Choroid plexus epithelial cell (primary cell): ENCODE measurements around the gene ITSN1.
A peak's percentile ranks its signal among the peaks of the same experiment; 100 is the strongest.

ENCODE experiments used
- DNase-seq: peaks from one replicate; pipeline ENCODE4 v3.0.0-alpha.2; 2010; ENCODE audit warnings: low read depth
- H3K4me3 ChIP-seq: 2 replicates; pipeline ENCODE4 v1.5.1; 2011; ENCODE audit warnings: low read depth, mild to moderate bottlenecking, control low read depth, low read length, moderate library complexity
- TF ChIP-seq, protein P1 (sequence below): conservative IDR thresholded peaks from 2 replicates; pipeline ENCODE4 v1.5.1; 2011; ENCODE audit warnings: low read depth, mild to moderate bottlenecking, control low read depth, inconsistent platforms, low read length, moderate library complexity

ITSN1 gene

DNA sequence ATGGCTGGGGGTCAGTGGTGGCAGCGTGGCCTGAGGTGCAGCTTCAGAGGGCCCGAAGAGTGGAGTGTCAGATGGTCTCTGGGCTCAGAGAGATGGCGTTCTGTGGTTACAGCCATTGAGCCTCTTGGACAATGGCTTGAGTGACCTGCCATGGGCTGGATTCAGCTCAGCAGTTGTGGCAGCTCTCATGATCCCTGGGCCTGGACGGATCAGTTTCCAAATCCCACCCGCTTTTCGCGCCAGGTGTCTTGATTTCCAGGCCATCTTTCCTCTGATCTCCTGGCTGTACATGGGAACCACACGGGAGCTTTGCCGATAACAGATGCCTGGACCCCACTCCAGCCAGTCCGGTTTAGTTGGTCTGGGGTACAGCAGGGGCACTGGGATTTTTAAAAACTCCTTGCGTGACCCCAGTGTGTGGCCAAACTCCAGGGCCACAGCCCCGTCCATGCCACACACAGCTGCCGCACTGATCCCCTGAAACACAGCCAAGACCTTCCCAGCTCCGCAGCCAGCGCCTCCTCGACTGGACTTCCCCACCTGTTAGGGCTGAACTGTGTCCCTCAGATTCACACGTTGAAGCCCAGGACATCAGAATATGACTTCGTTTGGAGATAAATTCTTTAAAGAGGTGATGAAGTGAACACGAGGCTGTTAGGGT lies 205.4 kb downstream of the ITSN1 start:
- no peak overlapping the region for H3K4me3 ChIP-seq
- TF ChIP-seq, protein P1, sequence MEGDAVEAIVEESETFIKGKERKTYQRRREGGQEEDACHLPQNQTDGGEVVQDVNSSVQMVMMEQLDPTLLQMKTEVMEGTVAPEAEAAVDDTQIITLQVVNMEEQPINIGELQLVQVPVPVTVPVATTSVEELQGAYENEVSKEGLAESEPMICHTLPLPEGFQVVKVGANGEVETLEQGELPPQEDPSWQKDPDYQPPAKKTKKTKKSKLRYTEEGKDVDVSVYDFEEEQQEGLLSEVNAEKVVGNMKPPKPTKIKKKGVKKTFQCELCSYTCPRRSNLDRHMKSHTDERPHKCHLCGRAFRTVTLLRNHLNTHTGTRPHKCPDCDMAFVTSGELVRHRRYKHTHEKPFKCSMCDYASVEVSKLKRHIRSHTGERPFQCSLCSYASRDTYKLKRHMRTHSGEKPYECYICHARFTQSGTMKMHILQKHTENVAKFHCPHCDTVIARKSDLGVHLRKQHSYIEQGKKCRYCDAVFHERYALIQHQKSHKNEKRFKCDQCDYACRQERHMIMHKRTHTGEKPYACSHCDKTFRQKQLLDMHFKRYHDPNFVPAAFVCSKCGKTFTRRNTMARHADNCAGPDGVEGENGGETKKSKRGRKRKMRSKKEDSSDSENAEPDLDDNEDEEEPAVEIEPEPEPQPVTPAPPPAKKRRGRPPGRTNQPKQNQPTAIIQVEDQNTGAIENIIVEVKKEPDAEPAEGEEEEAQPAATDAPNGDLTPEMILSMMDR = no peak
- DNase-seq = no peak

DNA sequence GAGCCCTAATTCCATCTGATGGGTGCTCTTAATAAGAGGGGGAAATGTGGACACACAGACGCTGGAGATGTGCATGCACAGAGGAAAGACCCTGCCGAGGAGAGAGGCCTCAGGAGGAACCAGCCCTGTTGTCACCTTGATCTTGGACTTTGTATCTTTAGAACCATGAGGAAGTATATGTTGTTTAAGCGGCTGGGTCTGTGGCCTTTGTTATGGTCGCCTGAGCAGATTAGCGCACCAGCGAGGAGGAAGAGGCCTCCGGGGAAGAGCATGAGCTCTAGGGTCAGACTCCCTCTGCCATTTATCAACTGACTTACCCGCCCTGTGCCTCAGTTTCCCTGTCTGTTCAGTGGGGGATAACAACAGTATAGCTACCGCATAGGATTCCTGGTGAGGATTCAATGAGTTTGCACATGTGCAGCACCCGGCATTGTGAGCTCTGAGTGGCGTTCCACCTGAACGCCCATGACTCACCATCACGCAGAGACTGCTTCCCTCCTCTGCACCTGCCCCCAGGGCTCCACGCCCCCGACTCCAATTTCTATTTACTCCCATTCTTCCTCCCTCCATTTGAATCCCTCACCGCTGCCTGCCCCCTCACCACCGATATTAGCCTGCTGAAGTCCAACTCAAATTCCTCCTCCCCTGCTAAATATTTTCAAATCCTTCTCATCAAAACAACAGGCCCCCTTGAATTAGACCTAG lies 206.1 kb downstream of the ITSN1 start:
- TF ChIP-seq, protein P1 = no peak
- H3K4me3 ChIP-seq = no peak overlapping the region
- DNase-seq = no peak

DNA sequence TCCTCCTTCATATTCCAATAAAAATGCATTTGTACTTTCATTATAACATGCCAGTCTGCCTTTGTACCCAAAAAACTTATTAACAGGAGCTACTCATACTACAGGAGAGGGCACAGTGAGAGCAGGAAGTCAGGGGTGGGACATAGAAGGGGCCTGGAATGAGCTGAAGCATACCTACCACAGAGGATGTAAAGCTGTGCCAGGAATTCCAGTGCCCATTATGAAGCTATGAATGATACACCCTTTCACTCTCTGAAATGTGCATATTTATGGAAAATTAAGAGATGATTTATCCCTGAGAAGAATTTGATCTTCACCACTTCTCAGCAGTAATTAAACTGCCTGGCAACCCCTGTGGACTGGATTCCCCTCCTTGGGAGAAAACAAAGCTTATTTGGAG lies 207.5 kb downstream of the ITSN1 start:
- DNase-seq = no peak
- no peak overlapping the region for H3K4me3 ChIP-seq
- TF ChIP-seq, protein P1 = no peak

DNA sequence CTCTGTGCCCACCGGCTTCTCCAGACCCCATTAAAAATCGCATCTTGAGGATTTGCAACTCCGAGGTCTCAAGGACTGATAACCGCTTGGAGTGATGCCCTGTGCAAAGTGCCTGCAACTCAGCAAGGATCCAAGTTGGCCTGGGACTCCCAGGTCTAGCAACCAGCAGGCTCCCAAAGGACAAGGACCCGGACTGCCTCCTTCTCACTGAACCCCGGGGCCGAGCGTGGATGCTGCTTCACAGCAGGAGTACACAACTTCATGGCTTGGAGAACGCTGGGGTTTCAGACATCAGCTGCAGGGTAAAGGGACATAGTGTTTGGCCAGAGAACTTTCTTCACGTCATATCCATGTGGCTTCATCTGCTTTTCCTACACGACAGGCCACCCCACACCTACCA lies 208.1 kb downstream of the ITSN1 start:
- H3K4me3 ChIP-seq = no peak overlapping the region
- TF ChIP-seq, protein P1 = no peak
- DNase-seq = no peak

DNA sequence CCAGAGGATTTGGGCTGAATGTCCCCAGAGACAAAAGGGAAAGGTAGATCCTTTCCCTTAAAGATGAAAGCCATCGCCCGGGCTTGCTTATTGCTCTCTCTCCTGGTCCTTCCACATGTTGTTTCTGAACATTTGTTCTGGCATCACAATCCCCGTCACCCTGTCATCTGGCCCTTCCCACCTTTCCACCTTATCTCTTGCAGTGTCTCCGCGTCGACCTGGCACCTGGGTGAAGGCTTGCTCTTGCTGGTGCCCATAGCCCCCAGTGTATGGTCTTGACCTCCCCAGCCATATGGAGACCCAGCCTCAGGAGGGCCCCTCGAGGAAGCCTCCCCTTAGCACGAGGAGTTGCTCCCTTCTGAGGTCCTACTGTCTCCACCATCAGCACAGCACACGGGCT lies 208.7 kb downstream of the ITSN1 start:
- TF ChIP-seq, protein P1 = no peak
- DNase-seq = no peak
- no peak overlapping the region for H3K4me3 ChIP-seq

DNA sequence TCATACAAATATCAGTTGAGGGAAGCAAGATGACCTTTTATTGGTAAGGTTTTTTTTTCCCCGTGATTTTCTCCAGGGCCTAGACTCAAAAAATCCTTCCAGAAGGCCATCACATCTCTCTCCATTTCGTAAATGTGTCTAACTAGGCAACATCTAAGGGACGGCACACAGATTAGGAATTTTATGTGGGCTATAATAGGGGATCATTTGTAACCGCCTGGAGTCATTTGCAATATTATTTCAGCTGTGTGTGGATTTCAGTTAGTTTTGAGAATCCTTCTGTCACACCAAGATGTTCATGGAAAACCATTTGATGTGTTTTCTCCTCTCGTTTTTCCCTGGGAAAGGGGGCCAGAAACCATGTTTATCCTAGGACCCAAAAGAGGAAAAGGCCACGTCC lies 210.2 kb downstream of the ITSN1 start:
- H3K4me3 ChIP-seq = no peak overlapping the region
- TF ChIP-seq, protein P1 = no peak
- DNase-seq = no peak

DNA sequence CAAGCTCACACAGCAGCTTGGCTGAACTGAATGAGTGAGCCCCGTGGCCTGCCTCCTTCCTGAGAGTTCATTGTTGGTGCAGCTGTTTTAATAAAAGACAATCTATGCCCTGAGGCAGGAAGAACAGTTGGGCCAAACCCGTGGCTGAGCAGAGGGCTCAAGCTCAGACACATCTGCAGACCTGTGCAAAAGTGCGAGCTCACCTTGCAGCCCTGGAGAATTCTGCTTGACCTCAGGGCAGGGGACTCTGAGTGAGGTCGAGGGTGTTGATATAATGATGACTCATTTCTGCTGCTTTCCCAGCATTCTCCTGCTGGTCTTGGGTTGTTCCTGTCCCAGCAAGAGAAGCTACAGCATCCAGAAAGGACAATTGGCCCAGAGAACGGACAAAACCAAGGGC lies 212.3 kb downstream of the ITSN1 start:
- H3K4me3 ChIP-seq = no peak overlapping the region
- DNase-seq = peak; percentile 32
- TF ChIP-seq, protein P1 = no peak
